GM12878 (cell line): ENCODE results near the gene ADAMTS19. TPM values are rescaled to one million over a fixed set of nuclear protein-coding genes. Genes with fewer than 3 reads are reported as not detected.

Experiments
- ATAC-seq: fragments of 200-7000 bp; cut with Tn5 transposase; 3 replicates; pipeline ENCODE4 v1.9.1; 2020; ENCODE audit warnings: mild to moderate bottlenecking, moderate library complexity
- BruUV-seq: library from RNA; stranded (reverse); fragments of 400-500 nt; replicated peaks from 2 replicates; lab custom pipeline; 2021; lab: Mats Ljungman, UMichigan
- CTCF ChIA-PET: fragments of 300-600 bp; sonication (Branson Sonifier 250); formaldehyde crosslinking; extraction: SDS; loops from one replicate; lab custom pipeline; 2021; ENCODE audit warnings: inconsistent platforms; lab: Yijun Ruan, JAX
- POLR2A ChIA-PET: fragments of 350-600 bp; formaldehyde crosslinking; extraction: SDS; loops from one replicate; lab custom pipeline; 2021; ENCODE audit warnings: inconsistent platforms; lab: Charles Lee
- RAD21 ChIA-PET: fragments of 300-600 bp; sonication (Branson Sonifier 250); formaldehyde crosslinking; loops from one replicate; lab custom pipeline; 2023; ENCODE audit warnings: antibody characterized with exemption; ENCODE audit not compliant: unreplicated experiment; lab: Charles Lee
- SMC1A ChIA-PET: fragments of 300-600 bp; sonication (Branson Sonifier 250); formaldehyde crosslinking; loops from one replicate; lab custom pipeline; 2023; ENCODE audit not compliant: unreplicated experiment, uncharacterized antibody; lab: Charles Lee
- DNase-seq: peaks from one replicate; pipeline ENCODE4 v3.0.0-alpha.2; 2011; ENCODE audit warnings: low read depth, low spot score
- FAIRE-seq: peaks from 3 replicates; lab custom pipeline; 2011; peaks lifted over from hg19 to GRCh38; lab: Jason Lieb, UNC
- H2AFZ ChIP-seq: 2 replicates; pipeline ENCODE4 v1.6.0; 2011; ENCODE audit warnings: low read depth, low read length, control low read depth; ENCODE audit not compliant: control insufficient read depth
- H3K27ac ChIP-seq: 2 replicates; pipeline ENCODE4 v1.5.1; 2011; ENCODE audit warnings: control low read depth; ENCODE audit not compliant: control insufficient read depth, insufficient read depth
- H3K27me3 ChIP-seq, 2 experiments: replicated peaks in 1 of 2; 2 replicates each; pipeline versions ENCODE4 v1.6.0 to v1.6.1; 2011; ENCODE audit warnings: low read length in 1 of 2; ENCODE audit not compliant: control insufficient read depth in 2 of 2, insufficient read depth in 2 of 2
- H3K36me3 ChIP-seq, 2 experiments: 2 replicates each; pipeline ENCODE4 v1.5.1; 2011; ENCODE audit warnings: low read length in 1 of 2; ENCODE audit not compliant: control insufficient read depth in 2 of 2, insufficient read depth in 2 of 2
- H3K4me1 ChIP-seq: 2 replicates; pipeline ENCODE4 v1.6.1; 2011; ENCODE audit warnings: mild to moderate bottlenecking, low read length, moderate library complexity, mixed read lengths; ENCODE audit not compliant: control insufficient read depth, insufficient read depth
- H3K4me2 ChIP-seq: 2 replicates; pipeline ENCODE4 v1.6.0; 2011; ENCODE audit warnings: control low read depth; ENCODE audit not compliant: control insufficient read depth, insufficient read depth
- H3K4me3 ChIP-seq: fragments of 200-600 bp; sonication (generic); 2 replicates; pipeline ENCODE4 v1.5.1; 2016
- H3K79me2 ChIP-seq: 2 replicates; pipeline ENCODE4 v1.6.0; 2011; ENCODE audit warnings: low read length; ENCODE audit not compliant: control insufficient read depth, insufficient read depth
- H3K9ac ChIP-seq: 2 replicates; pipeline ENCODE4 v1.8.0; 2011; ENCODE audit warnings: low read length, control low read depth, mixed read lengths; ENCODE audit not compliant: control insufficient read depth, insufficient read depth
- H3K9me3 ChIP-seq: replicated peaks from 3 replicates; pipeline ENCODE4 v1.5.1; 2011; ENCODE audit warnings: mild to moderate bottlenecking, low read length; ENCODE audit not compliant: control insufficient read depth, insufficient read depth
- H4K20me1 ChIP-seq: 2 replicates; pipeline ENCODE4 v1.6.0; 2011; ENCODE audit not compliant: control insufficient read depth, insufficient read depth
- BMI1 ChIP-seq: fragments of 450-650 bp; IDR thresholded peaks from 2 replicates; pipeline ENCODE4 v1.6.1; 2016; ENCODE audit warnings: mild to moderate bottlenecking, moderate library complexity, borderline replicate concordance
- CBFB ChIP-seq: IDR thresholded peaks from 2 replicates; pipeline ENCODE4 v1.6.1; 2016; ENCODE audit warnings: antibody characterized with exemption, low read depth
- CEBPB ChIP-seq, 2 experiments: fragments of 150-350 bp in 1 of 2; IDR thresholded peaks; 2 replicates each; pipeline ENCODE4 v1.6.1; 2012 to 2014; ENCODE audit warnings: low read depth in 2 of 2, low read length in 2 of 2, borderline replicate concordance in 1 of 2, inconsistent platforms in 1 of 2
- ESRRA ChIP-seq: IDR thresholded peaks from 2 replicates; pipeline ENCODE4 v1.6.1; 2012; ENCODE audit warnings: mild to moderate bottlenecking, low read length, improper control_type of control experiment
- FOXK2 ChIP-seq: fragments of 450-650 bp; IDR thresholded peaks from 2 replicates; pipeline ENCODE4 v1.6.1; 2017; ENCODE audit warnings: mild to moderate bottlenecking, moderate library complexity
- KLF5 ChIP-seq: fragments of 450-650 bp; IDR thresholded peaks from 2 replicates; pipeline ENCODE4 v1.6.1; 2014; ENCODE audit warnings: mild to moderate bottlenecking; ENCODE audit not compliant: partially characterized antibody
- NFXL1 ChIP-seq: fragments of 450-650 bp; IDR thresholded peaks from 2 replicates; pipeline ENCODE4 v1.6.1; 2017; ENCODE audit warnings: antibody characterized with exemption, mild to moderate bottlenecking, borderline replicate concordance
- NRF1 ChIP-seq: conservative IDR thresholded peaks from 2 replicates; pipeline ENCODE4 v1.6.1; 2011; ENCODE audit warnings: mild to moderate bottlenecking, low read depth, low read length, improper control_type of control experiment
- PAX5 ChIP-seq: IDR thresholded peaks from 2 replicates; pipeline ENCODE4 v1.6.1; 2011; ENCODE audit warnings: low read depth, low read length, borderline replicate concordance
- SIX5 ChIP-seq: IDR thresholded peaks from 2 replicates; pipeline ENCODE4 v1.6.1; 2011; ENCODE audit warnings: mild to moderate bottlenecking, low read depth, low read length, moderate library complexity; ENCODE audit not compliant: severe bottlenecking
- SMAD1 ChIP-seq: fragments of 450-650 bp; IDR thresholded peaks from 2 replicates; pipeline ENCODE4 v1.6.1; 2018; ENCODE audit warnings: mild to moderate bottlenecking, low read depth; ENCODE audit not compliant: partially characterized antibody
- SMC3 ChIP-seq: IDR thresholded peaks from 2 replicates; pipeline ENCODE4 v1.6.1; 2011; ENCODE audit warnings: low read length, improper control_type of control experiment, borderline replicate concordance
- SUZ12 ChIP-seq: fragments of 200-600 bp; sonication (generic); IDR thresholded peaks from one replicate; pipeline ENCODE4 v1.6.1; 2018; ENCODE audit warnings: antibody characterized with exemption, mild to moderate bottlenecking; ENCODE audit not compliant: unreplicated experiment
- WGBS: methylation state at CpG from one replicate; pipeline ENCODE4 v1.1.6; 2016; ENCODE audit warnings: low lambda C conversion rate; ENCODE audit not compliant: insufficient replicate concordance, insufficient coverage; ENCODE audit errors: missing lambda C conversion rate; 5-methylcytosine and 5-hydroxymethylcytosine counted together
- in situ Hi-C: fragments of 300-500 bp; cut with MboI; formaldehyde crosslinking; loops from 9 replicates; pipeline ENCODE4 v1.14.3; 2018; ENCODE audit warnings: mixed read lengths
- intact Hi-C: fragments of 100-400 bp; cut with micrococcal nuclease; formaldehyde crosslinking; loops from one replicate; pipeline ENCODE4 v1.14.2; 2022; ENCODE audit not compliant: unreplicated experiment
- polyA plus RNA-seq, 11 experiments: library from polyadenylated mRNA; depleted of rRNA in 4 of 11; unstranded in 6 of 11; stranded (reverse) in 5 of 11; fragments of >200 nt; fragmentation: Nextera tagmentation in 4 of 11; fragmentation: Illumina TruSeq in 1 of 11; extraction: Ambion mirVana in 4 of 11; extraction: Trizol in 1 of 11; gene quantifications; 1 replicate in 1 of 11; 2 replicates in 10 of 11; pipeline versions ENCODE4 v1.2.1 to v1.2.3, GENCODE V29; 2011 to 2016; ENCODE audit warnings: inconsistent platforms in 2 of 11, missing spikeins in 2 of 11, low read depth in 1 of 11
- total RNA-seq, 4 experiments: library from RNA; depleted of rRNA in 3 of 4; stranded (reverse); fragments of >200 nt in 3 of 4; fragmentation: Illumina TruSeq in 1 of 4; extraction: Trizol in 1 of 4; gene quantifications; 2 replicates each; pipeline versions ENCODE4 v1.2.1 to v1.2.3, GENCODE V29; 2013 to 2021
- TF ChIP-seq, protein P1 (sequence below): fragments of 450-650 bp; formaldehyde crosslinking; IDR thresholded peaks from 2 replicates; pipeline ENCODE4 v1.4.0; 2020; ENCODE audit warnings: mild to moderate bottlenecking, moderate library complexity
- TF ChIP-seq, protein P2 (sequence below): IDR thresholded peaks from 2 replicates; pipeline ENCODE4 v1.6.1; 2011; ENCODE audit warnings: low read depth, low read length, improper control_type of control experiment, borderline replicate concordance

ADAMTS19 gene
- total and polyA plus RNA-seq, 10 of the 15 experiments (the other 5 are each of a cell fraction or from before 2014, with no cell fraction given) = not detected

DNA sequence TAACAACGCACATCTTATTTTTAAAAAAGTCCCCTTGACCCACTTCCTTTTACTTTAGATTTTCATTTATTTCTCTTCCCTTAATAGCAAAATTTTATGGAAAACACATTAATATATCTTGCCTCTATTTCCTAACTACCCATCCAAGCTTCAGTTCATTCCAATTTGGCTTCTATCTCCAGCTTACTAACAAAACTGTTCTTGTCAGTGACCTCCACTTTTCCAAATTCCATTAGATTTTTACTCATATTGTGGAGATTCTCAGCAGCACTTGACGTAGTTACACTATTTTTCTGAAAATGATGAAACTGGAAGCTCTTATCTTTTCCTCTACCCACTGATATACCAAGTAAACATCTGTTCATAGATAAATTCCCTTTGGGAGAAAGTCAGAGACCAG is 46.5 kb upstream of the ADAMTS19 start:
- H3K4me3 ChIP-seq = no peak overlapping the region
- ATAC-seq (no peak), DNase-seq (no peak), FAIRE-seq (no peak)
- ChIA-PET SMC1A (interaction anchor here (0.7 kb wide), 1 partner anchor 9 kb away, joined by 3 read pairs; no protein-coding TSS in a partner anchor), POLR2A (no interaction called here), CTCF (interaction anchor here (0.5 kb wide), 1 partner anchor 135 kb away, joined by 4 read pairs; no protein-coding TSS in a partner anchor), RAD21 (no interaction called here)
- H3K27ac ChIP-seq = no peak overlapping the region
- TF ChIP-seq CBFB (no peak), SMAD1 (no peak), CEBPB (IDR thresholded peaks at IDR 0.05; ENCODE audit: borderline replicate concordance in 1 of 2, low read depth in 2 of 2, low read length in 2 of 2) (no peak), SMC3 (no peak), ESRRA (no peak), PAX5 (no peak), SUZ12 (no peak), SIX5 (no peak), NRF1 (no peak), NFXL1 (no peak), BMI1 (no peak), KLF5 (no peak), FOXK2 (no peak)
- TF ChIP-seq, protein P1, sequence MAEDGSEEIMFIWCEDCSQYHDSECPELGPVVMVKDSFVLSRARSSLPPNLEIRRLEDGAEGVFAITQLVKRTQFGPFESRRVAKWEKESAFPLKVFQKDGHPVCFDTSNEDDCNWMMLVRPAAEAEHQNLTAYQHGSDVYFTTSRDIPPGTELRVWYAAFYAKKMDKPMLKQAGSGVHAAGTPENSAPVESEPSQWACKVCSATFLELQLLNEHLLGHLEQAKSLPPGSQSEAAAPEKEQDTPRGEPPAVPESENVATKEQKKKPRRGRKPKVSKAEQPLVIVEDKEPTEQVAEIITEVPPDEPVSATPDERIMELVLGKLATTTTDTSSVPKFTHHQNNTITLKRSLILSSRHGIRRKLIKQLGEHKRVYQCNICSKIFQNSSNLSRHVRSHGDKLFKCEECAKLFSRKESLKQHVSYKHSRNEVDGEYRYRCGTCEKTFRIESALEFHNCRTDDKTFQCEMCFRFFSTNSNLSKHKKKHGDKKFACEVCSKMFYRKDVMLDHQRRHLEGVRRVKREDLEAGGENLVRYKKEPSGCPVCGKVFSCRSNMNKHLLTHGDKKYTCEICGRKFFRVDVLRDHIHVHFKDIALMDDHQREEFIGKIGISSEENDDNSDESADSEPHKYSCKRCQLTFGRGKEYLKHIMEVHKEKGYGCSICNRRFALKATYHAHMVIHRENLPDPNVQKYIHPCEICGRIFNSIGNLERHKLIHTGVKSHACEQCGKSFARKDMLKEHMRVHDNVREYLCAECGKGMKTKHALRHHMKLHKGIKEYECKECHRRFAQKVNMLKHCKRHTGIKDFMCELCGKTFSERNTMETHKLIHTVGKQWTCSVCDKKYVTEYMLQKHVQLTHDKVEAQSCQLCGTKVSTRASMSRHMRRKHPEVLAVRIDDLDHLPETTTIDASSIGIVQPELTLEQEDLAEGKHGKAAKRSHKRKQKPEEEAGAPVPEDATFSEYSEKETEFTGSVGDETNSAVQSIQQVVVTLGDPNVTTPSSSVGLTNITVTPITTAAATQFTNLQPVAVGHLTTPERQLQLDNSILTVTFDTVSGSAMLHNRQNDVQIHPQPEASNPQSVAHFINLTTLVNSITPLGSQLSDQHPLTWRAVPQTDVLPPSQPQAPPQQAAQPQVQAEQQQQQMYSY (CRISPR knock-in tag) = no peak
- TF ChIP-seq, protein P2, sequence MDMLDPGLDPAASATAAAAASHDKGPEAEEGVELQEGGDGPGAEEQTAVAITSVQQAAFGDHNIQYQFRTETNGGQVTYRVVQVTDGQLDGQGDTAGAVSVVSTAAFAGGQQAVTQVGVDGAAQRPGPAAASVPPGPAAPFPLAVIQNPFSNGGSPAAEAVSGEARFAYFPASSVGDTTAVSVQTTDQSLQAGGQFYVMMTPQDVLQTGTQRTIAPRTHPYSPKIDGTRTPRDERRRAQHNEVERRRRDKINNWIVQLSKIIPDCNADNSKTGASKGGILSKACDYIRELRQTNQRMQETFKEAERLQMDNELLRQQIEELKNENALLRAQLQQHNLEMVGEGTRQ = no peak
- H2AFZ ChIP-seq = no peak overlapping the region
- intact Hi-C loops (no loop called here), in situ Hi-C loops (no loop called here)
- no peak overlapping the region for H3K4me2 ChIP-seq
- no peaks in the 10 kb centered on the region for H3K9me3 ChIP-seq
- H3K27me3 ChIP-seq = no peaks in the 10 kb centered on the region
- no peaks in the 10 kb centered on the region for H3K36me3 ChIP-seq
- H3K79me2 ChIP-seq = no peaks in the 10 kb centered on the region
- no peaks in the 10 kb centered on the region for H4K20me1 ChIP-seq
- H3K4me1 ChIP-seq = no peaks in the 10 kb centered on the region
- H3K9ac ChIP-seq = no peak overlapping the region
- BruUV-seq = no TSS peak
- 0% methylated on average over 2 of the region's 2 CpGs for WGBS
